Endothelial cell of umbilical vein (primary cell): ENCODE results near the gene TUBB1.

Source experiments
- POLR2A ChIP-seq: IDR thresholded peaks from 2 replicates; pipeline ENCODE4 v1.6.1; 2012; ENCODE audit warnings: low read depth, mild to moderate bottlenecking, control low read depth, low read length
- POLR2AphosphoS5 ChIP-seq: IDR thresholded peaks from 2 replicates; pipeline ENCODE4 v1.6.1; 2012; ENCODE audit warnings: low read depth, mild to moderate bottlenecking, control low read depth, low read length, moderate library complexity; ENCODE audit not compliant: insufficient read depth
- TF ChIP-seq, protein P1 (sequence below), 2 donors: IDR thresholded peaks; 1 replicate in 1 of 2; 2 replicates in 1 of 2; pipeline ENCODE4 v1.5.1; 2011; ENCODE audit warnings: low read length in 2 of 2, mild to moderate bottlenecking in 2 of 2, moderate library complexity in 2 of 2, control low read depth in 1 of 2, inconsistent platforms in 1 of 2, low read depth in 1 of 2; ENCODE audit not compliant: insufficient read depth in 1 of 2; ENCODE audit errors: extremely low read depth in 1 of 2

DNA sequence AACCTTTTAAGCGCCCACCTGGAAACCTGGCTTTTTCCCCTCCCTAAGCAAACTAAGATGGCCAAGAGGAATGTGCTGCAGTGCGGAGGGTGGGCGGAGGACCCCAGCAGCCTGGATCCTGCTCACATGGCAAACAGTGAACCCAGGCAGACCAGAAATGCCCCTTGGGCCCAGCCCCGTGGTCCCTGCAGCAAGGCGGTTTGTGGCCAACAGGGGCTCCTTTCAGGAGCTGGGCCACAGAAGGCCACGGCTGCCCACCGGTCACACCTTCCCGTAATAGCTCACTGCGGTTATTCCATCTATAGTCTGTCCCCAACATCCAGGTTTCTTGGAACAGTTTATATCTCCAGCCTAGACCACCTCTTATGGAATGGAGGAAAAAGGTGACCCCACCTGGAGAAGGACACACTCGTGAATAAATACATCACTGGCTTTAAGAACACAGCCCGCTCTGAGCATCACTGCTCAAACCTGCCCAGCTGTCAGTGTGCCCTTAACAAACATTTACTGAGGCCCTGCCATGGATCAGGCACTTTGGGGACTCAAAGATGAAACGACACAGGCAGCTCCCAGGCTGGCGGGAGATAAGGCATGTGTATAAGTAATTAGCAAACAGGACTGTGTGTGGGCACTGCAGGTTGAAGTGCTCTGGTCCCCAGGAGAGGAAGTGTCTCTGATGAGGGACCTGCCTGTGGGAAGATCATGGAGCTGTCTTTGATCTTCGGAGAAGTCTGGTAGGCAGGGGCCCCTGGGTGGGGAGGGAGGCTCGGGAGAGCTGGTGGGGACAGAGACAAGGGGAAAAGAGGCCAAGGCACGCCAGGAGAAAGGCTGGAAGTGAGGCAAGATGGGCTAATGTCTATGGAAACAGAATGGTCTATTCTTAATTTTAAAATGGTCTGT lies 3.2 kb upstream of the TUBB1 start:
- TF ChIP-seq, protein P1, sequence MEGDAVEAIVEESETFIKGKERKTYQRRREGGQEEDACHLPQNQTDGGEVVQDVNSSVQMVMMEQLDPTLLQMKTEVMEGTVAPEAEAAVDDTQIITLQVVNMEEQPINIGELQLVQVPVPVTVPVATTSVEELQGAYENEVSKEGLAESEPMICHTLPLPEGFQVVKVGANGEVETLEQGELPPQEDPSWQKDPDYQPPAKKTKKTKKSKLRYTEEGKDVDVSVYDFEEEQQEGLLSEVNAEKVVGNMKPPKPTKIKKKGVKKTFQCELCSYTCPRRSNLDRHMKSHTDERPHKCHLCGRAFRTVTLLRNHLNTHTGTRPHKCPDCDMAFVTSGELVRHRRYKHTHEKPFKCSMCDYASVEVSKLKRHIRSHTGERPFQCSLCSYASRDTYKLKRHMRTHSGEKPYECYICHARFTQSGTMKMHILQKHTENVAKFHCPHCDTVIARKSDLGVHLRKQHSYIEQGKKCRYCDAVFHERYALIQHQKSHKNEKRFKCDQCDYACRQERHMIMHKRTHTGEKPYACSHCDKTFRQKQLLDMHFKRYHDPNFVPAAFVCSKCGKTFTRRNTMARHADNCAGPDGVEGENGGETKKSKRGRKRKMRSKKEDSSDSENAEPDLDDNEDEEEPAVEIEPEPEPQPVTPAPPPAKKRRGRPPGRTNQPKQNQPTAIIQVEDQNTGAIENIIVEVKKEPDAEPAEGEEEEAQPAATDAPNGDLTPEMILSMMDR (IDR thresholded peaks at IDR 0.05; ENCODE audit: extremely low read depth in 1 of 2, insufficient read depth in 1 of 2, low read depth in 1 of 2, low read length in 2 of 2), result no peak
- no peak for TF ChIP-seq POLR2AphosphoS5
- TF ChIP-seq POLR2A, result no peak
